NT2/D1 (cell line): ENCODE data around the gene CFAP54.

ENCODE experiments used
- YY1 ChIP-seq: IDR thresholded peaks from 2 replicates; pipeline ENCODE4 v1.6.1; 2011; ENCODE audit not compliant: insufficient read length, insufficient read depth
- ZNF274 ChIP-seq: IDR thresholded peaks from 2 replicates; pipeline ENCODE4 v1.6.1; 2011; ENCODE audit warnings: mild to moderate bottlenecking, low read depth, low read length

DNA sequence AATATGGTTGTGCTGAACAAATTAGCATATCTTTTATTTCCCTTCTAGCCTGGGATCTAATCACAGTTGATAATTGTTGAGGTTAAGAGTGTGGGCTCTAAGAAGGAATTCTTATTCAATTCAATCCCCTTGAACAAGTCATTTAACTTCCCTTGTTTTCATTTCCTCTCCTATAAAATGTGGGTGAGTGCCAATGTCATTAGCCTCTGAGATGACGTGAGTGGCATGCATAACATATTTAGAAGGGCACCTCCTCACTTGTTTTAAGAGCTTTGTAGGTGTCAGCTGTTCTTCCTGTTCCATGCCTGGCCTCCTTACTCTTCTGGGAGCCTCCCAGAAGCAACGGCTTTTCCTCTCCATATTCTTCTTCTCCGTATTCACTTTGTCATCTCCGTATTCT lies 262.2 kb downstream of the CFAP54 start:
- no peak for TF ChIP-seq YY1
- no peak for TF ChIP-seq ZNF274
